T-helper 2 cell (primary cell): ENCODE results near the gene SPON2.

Experiments used
- DNase-seq, 5 experiments: peaks; one replicate each; pipeline versions ENCODE4 v3.0.0 to v3.0.0-alpha.2; 2012 to 2022

SPON2 gene

GRCh38 chr4:1171311-1172227, 814 bp downstream of the SPON2 start:
- DNase-seq = peak in 4 of 5 experiments; percentile 35 to 78 (median 56)

GRCh38 chr4:1170976-1171310, 1.4 kb downstream of the SPON2 start:
- DNase-seq = no peak

- DNase-seq = no peak
Observed at GRCh38 chr4:1170156-1170975, 2.0 kb downstream of the SPON2 start.

- no peak for DNase-seq
Observed at GRCh38 chr4:1169691-1170096, 2.7 kb downstream of the SPON2 start.

GRCh38 chr4:1169171-1169671, 3.2 kb downstream of the SPON2 start:
- DNase-seq = no peak

- DNase-seq = no peak
Observed at GRCh38 chr4:1168191-1169101, 3.9 kb downstream of the SPON2 start.

- DNase-seq = peak; percentile 60 to 95 (median 82)
Observed at GRCh38 chr4:1167244-1167949, 5.0 kb downstream of the SPON2 start.

GRCh38 chr4:1166509-1167243, 5.7 kb downstream of the SPON2 start:
- DNase-seq = no peak

- DNase-seq = no peak
Observed at GRCh38 chr4:1164956-1165545, 7.3 kb downstream of the SPON2 start.

- DNase-seq = no peak
Observed at GRCh38 chr4:1164444-1164843, 7.9 kb downstream of the SPON2 start.

GRCh38 chr4:1164040-1164439, 8.3 kb downstream of the SPON2 start:
- DNase-seq = no peak

- DNase-seq = no peak
Observed at GRCh38 chr4:1160351-1160750, 12.0 kb downstream of the SPON2 start.

GRCh38 chr4:1156069-1156468, 16.3 kb downstream of the SPON2 start:
- no peak for DNase-seq

GRCh38 chr4:1155314-1155713, 17.1 kb downstream of the SPON2 start:
- DNase-seq = no peak

GRCh38 chr4:1154523-1155182, 17.7 kb downstream of the SPON2 start:
- DNase-seq = no peak

GRCh38 chr4:1154126-1154522, 18.3 kb downstream of the SPON2 start:
- DNase-seq = no peak

- DNase-seq = no peak
Observed at GRCh38 chr4:1153567-1154090, 18.8 kb downstream of the SPON2 start.

- no peak for DNase-seq
Observed at GRCh38 chr4:1152290-1152689, 20.1 kb downstream of the SPON2 start.

GRCh38 chr4:1151541-1151940, 20.8 kb downstream of the SPON2 start:
- no peak for DNase-seq

- no peak for DNase-seq
Observed at GRCh38 chr4:1150875-1151274, 21.5 kb downstream of the SPON2 start.
